ENCODE data around the gene ABLIM2.

DNA sequence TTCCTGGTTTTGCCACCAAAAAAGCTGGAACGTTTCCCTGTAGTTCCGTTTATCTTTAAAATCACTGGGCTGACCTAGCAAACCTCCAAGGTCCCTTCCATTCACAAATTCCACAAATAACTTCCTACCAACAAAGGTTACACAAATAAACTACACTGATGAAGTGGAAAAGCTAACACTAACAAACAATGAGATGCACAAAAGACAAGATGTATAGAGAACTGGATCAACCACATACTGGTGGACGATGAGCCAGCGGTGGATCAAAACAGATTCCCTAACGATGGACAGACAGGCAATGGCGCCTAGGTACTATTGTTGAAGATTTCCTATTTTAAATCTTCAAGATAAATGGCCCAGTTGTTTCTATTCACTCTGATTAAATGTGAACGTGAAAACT, 234.4 kb downstream of the ABLIM2 start:
- TF ChIP-seq CTCF (conservative IDR thresholded peaks at IDR 0.05 in 1 of 2, IDR thresholded peaks at IDR 0.05 in 1 of 2; ENCODE audit: extremely low read depth in 1 of 2, insufficient read depth in 1 of 2, low read depth in 1 of 2, low read length in 2 of 2): no peak
- TF ChIP-seq EZH2 (IDR thresholded peaks at IDR 0.05; ENCODE audit: borderline replicate concordance, low read length): no peak

Data from mammary epithelial cell (primary cell).